Endothelial cell of umbilical vein (primary cell): ENCODE data around the gene DTNA. TPM values are rescaled to one million over a fixed set of nuclear protein-coding genes. Genes with fewer than 3 reads are reported as not detected.

Experiments
- BruUV-seq: library from RNA; stranded (reverse); fragments of 400-500 nt; replicated peaks from 2 replicates; lab custom pipeline; 2021; lab: Mats Ljungman, UMichigan
- CTCF ChIA-PET: fragments of 300-600, 350-600 bp; sonication (Branson Sonifier 250); formaldehyde crosslinking; loops from one replicate; lab custom pipeline; 2021; ENCODE audit warnings: antibody characterized with exemption, inconsistent platforms; lab: Charles Lee
- POLR2A ChIA-PET: fragments of 300-600, 350-600 bp; sonication (Branson Sonifier 250); formaldehyde crosslinking; loops from one replicate; lab custom pipeline; 2021; ENCODE audit warnings: antibody characterized with exemption, inconsistent platforms; lab: Charles Lee
- DNase-seq: peaks from one replicate; pipeline ENCODE4 v3.0.0-alpha.2; 2011; ENCODE audit warnings: low read depth, low spot score
- FAIRE-seq: peaks from 2 replicates; lab custom pipeline; 2011; peaks lifted over from hg19 to GRCh38; lab: Jason Lieb, UNC
- H2AFZ ChIP-seq: 2 replicates; pipeline ENCODE4 v1.6.0; 2012; ENCODE audit warnings: low read depth, low read length, control low read depth, inconsistent platforms
- H3K27ac ChIP-seq: 2 replicates; pipeline ENCODE4 v1.5.1; 2011; ENCODE audit warnings: low read depth, mild to moderate bottlenecking, control low read depth, low read length, moderate library complexity; ENCODE audit not compliant: insufficient read depth
- H3K27me3 ChIP-seq, 2 experiments: 2 replicates each; pipeline versions ENCODE4 v1.6.0 to v1.6.1; 2011; ENCODE audit warnings: low read length in 2 of 2, mixed read lengths in 1 of 2; ENCODE audit not compliant: control insufficient read depth in 2 of 2, insufficient read depth in 2 of 2
- H3K36me3 ChIP-seq, 2 experiments: 2 replicates in 1 of 2; 3 replicates in 1 of 2; pipeline ENCODE4 v1.5.1; 2011; ENCODE audit warnings: low read length in 2 of 2, mild to moderate bottlenecking in 1 of 2, moderate library complexity in 1 of 2; ENCODE audit not compliant: control insufficient read depth in 2 of 2, insufficient read depth in 2 of 2; ENCODE audit errors: extremely low read depth in 1 of 2
- H3K4me1 ChIP-seq: 3 replicates; pipeline ENCODE4 v1.5.1; 2011; ENCODE audit warnings: mild to moderate bottlenecking, low read length; ENCODE audit not compliant: control insufficient read depth, insufficient read depth; ENCODE audit errors: extremely low read depth
- H3K4me2 ChIP-seq: 2 replicates; pipeline ENCODE4 v1.6.1; 2011; ENCODE audit warnings: low read length, control low read depth, mixed read lengths; ENCODE audit not compliant: insufficient read depth
- H3K4me3 ChIP-seq, 3 experiments: fragments of 200-600 bp in 1 of 3; sonication (generic), shearing (Covaris generic) in 1 of 3; replicated peaks in 1 of 3; 2 replicates each; pipeline ENCODE4 v1.5.1; 2011 to 2016; ENCODE audit warnings: control low read depth in 3 of 3, low read length in 3 of 3, mild to moderate bottlenecking in 2 of 3, inconsistent platforms in 1 of 3, low read depth in 1 of 3, moderate library complexity in 1 of 3; ENCODE audit not compliant: insufficient read depth in 1 of 3
- H3K79me2 ChIP-seq: 2 replicates; pipeline ENCODE4 v1.6.0; 2012; ENCODE audit warnings: low read length, inconsistent platforms; ENCODE audit not compliant: control insufficient read depth, insufficient read depth
- H3K9ac ChIP-seq: replicated peaks from 2 replicates; pipeline ENCODE3; 2011; ENCODE audit warnings: low read length, control low read depth; ENCODE audit not compliant: insufficient read depth; ENCODE audit errors: extremely low read depth
- H3K9me1 ChIP-seq: replicated peaks from 3 replicates; pipeline ENCODE4 v1.6.0; 2011; ENCODE audit warnings: mild to moderate bottlenecking, low read length; ENCODE audit not compliant: control insufficient read depth, insufficient read depth; ENCODE audit errors: extremely low read depth
- H3K9me3 ChIP-seq: replicated peaks from 2 replicates; pipeline ENCODE4 v1.5.1; 2012; ENCODE audit warnings: low read length, inconsistent platforms; ENCODE audit not compliant: control insufficient read depth, insufficient read depth
- H4K20me1 ChIP-seq: replicated peaks from 2 replicates; pipeline ENCODE3; 2011; ENCODE audit warnings: mild to moderate bottlenecking, low read length; ENCODE audit not compliant: control insufficient read depth, insufficient read depth; ENCODE audit errors: extremely low read depth
- CTCF ChIP-seq, 2 donors: IDR thresholded peaks; 1 replicate in 1 of 2; 2 replicates in 1 of 2; pipeline ENCODE4 v1.5.1; 2011; ENCODE audit warnings: low read length in 2 of 2, mild to moderate bottlenecking in 2 of 2, moderate library complexity in 2 of 2, control low read depth in 1 of 2, inconsistent platforms in 1 of 2, low read depth in 1 of 2; ENCODE audit not compliant: insufficient read depth in 1 of 2; ENCODE audit errors: extremely low read depth in 1 of 2
- EZH2 ChIP-seq: IDR thresholded peaks from 2 replicates; pipeline ENCODE4 v1.6.1; 2012; ENCODE audit warnings: borderline replicate concordance, low read depth, mild to moderate bottlenecking, moderate library complexity, low read length, inconsistent platforms; ENCODE audit not compliant: severe bottlenecking
- FOS ChIP-seq: IDR thresholded peaks from 2 replicates; pipeline ENCODE4 v1.6.1; 2011; ENCODE audit warnings: mild to moderate bottlenecking, low read length, moderate library complexity, borderline replicate concordance; ENCODE audit not compliant: insufficient read depth
- GATA2 ChIP-seq: IDR thresholded peaks from 2 replicates; pipeline ENCODE4 v1.7.0; 2011; ENCODE audit warnings: low read depth, mild to moderate bottlenecking, moderate library complexity, mixed read lengths, low read length; ENCODE audit not compliant: insufficient read length, insufficient read depth
- JUN ChIP-seq: IDR thresholded peaks from 2 replicates; pipeline ENCODE4 v1.6.1; 2011; ENCODE audit warnings: borderline replicate concordance, low read depth; ENCODE audit not compliant: insufficient read length, insufficient read depth
- MAX ChIP-seq: IDR thresholded peaks from 2 replicates; pipeline ENCODE4 v1.6.1; 2011; ENCODE audit not compliant: insufficient read depth, insufficient read length
- MYC ChIP-seq: IDR thresholded peaks from one replicate; pipeline ENCODE4 v1.6.1; 2011; ENCODE audit warnings: mild to moderate bottlenecking, low read depth, low read length
- POLR2A ChIP-seq: IDR thresholded peaks from 2 replicates; pipeline ENCODE4 v1.6.1; 2012; ENCODE audit warnings: low read depth, mild to moderate bottlenecking, control low read depth, low read length
- POLR2AphosphoS5 ChIP-seq: IDR thresholded peaks from 2 replicates; pipeline ENCODE4 v1.6.1; 2012; ENCODE audit warnings: low read depth, mild to moderate bottlenecking, control low read depth, low read length, moderate library complexity; ENCODE audit not compliant: insufficient read depth
- dilution Hi-C: fragments of 300-500 bp; cut with MboI; formaldehyde crosslinking; loops from one replicate; pipeline ENCODE4 v1.15.0; 2019; ENCODE audit warnings: low sequenced_read_pairs; ENCODE audit not compliant: extremely low pct_ligation_motif_present
- intact Hi-C: fragments of 100-400 bp; cut with micrococcal nuclease; formaldehyde crosslinking; loops from one replicate; pipeline ENCODE4 v1.10.0; 2022
- polyA plus RNA-seq, 4 experiments: library from polyadenylated mRNA; depleted of rRNA in 3 of 4; stranded (reverse) in 3 of 4; unstranded in 1 of 4; fragments of >200 nt; gene quantifications; 2 replicates each; pipeline versions ENCODE4 v1.2.1 to v1.2.3, GENCODE V29; 2011 to 2012; ENCODE audit warnings: missing spikeins in 1 of 4
- total RNA-seq: library from RNA; stranded (reverse); gene quantifications from 2 replicates; pipeline ENCODE4 v1.2.3, GENCODE V29; 2021

DTNA gene
- total and polyA plus RNA-seq, 2 donors (not counting 3 experiments of a cell fraction or from before 2014, with no cell fraction given) = 6.6 to 15.3 TPM

GRCh38 chr18:34841891-34842290 lies 131.8 kb downstream of the DTNA start:
- no TSS peak for BruUV-seq
- intact Hi-C loops = no loop called here
- Histone ChIP-seq H4K20me1 (no peaks in the 10 kb centered on the region), H2AFZ (no peak overlapping the region), H3K9me3 (no peaks in the 10 kb centered on the region), H3K79me2 (no peaks in the 10 kb centered on the region), H3K4me3 (no peak overlapping the region), H3K27ac (no peak overlapping the region), H3K9me1 (no peaks in the 10 kb centered on the region), H3K27me3 (no peaks in the 10 kb centered on the region), H3K9ac (no peak overlapping the region), H3K4me2 (no peak overlapping the region), H3K36me3 (no peaks in the 10 kb centered on the region), H3K4me1 (no peaks in the 10 kb centered on the region)
- ChIA-PET POLR2A (no interaction called here), CTCF (interaction anchor here (0.9 to 1.5 kb wide), 4 partner anchors 9 to 300 kb away, joined by 3 to 5 read pairs (median 4); no protein-coding TSS in a partner anchor)
- DNase-seq (no peak), FAIRE-seq (no peak)
- no peak for TF ChIP-seq POLR2A
- TF ChIP-seq FOS = no peak
- TF ChIP-seq JUN = no peak
- no peak for TF ChIP-seq CTCF (IDR thresholded peaks at IDR 0.05; ENCODE audit: extremely low read depth in 1 of 2, insufficient read depth in 1 of 2, low read depth in 1 of 2, low read length in 2 of 2)
- no peak for TF ChIP-seq EZH2
- TF ChIP-seq MYC = no peak
- TF ChIP-seq MAX = no peak
- TF ChIP-seq GATA2 = no peak
- TF ChIP-seq POLR2AphosphoS5 = no peak
- dilution Hi-C loops = no loop called here
